Activated naive CD4-positive, alpha-beta T cell treated with anti-CD3 and anti-CD28 coated beads for 36 hours (primary cell): Measurements from ENCODE around the gene CEP57. TPM values are rescaled to one million over a fixed set of nuclear protein-coding genes. Genes with fewer than 3 reads are reported as not detected.
"Not testable (repeated sequence)": the region's sequence is repeated elsewhere in the genome, so short reads cannot be mapped to it uniquely, and the experiment has no call there.

ENCODE experiments used
- CTCF ChIA-PET: fragments of 350-600 bp; sonication (Branson Sonifier 250); formaldehyde crosslinking; loops from one replicate; lab custom pipeline; 2021; ENCODE audit warnings: antibody characterized with exemption; lab: Charles Lee
- DNase-seq: peaks from one replicate; pipeline ENCODE4 v3.0.0-alpha.2; 2020
- H3K27ac Mint-ChIP-seq: one replicate; pipeline ENCODE4 v1.8.0; 2021; ENCODE audit warnings: mild to moderate bottlenecking, mixed read lengths
- H3K27me3 Mint-ChIP-seq: one replicate; pipeline ENCODE4 v1.8.0; 2021; ENCODE audit warnings: low read depth, mixed read lengths
- H3K36me3 Mint-ChIP-seq: one replicate; pipeline ENCODE4 v1.8.0; 2021; ENCODE audit warnings: low read depth, mixed read lengths
- H3K4me1 Mint-ChIP-seq: one replicate; pipeline ENCODE4 v1.8.0; 2021; ENCODE audit warnings: low read depth, mixed read lengths
- H3K4me3 Mint-ChIP-seq: one replicate; pipeline ENCODE4 v1.8.0; 2021; ENCODE audit warnings: mild to moderate bottlenecking, moderate library complexity, mixed read lengths
- H3K9me3 Mint-ChIP-seq: one replicate; pipeline ENCODE4 v1.8.0; 2021; ENCODE audit warnings: mixed read lengths
- intact Hi-C: fragments of 100-400 bp; cut with micrococcal nuclease; formaldehyde crosslinking; loops from one replicate; pipeline ENCODE4 v1.15.1; 2023
- total RNA-seq, 2 experiments: library from RNA; stranded (reverse); gene quantifications; one replicate each; pipeline ENCODE4 v1.2.3, GENCODE V29; 2021

Gene CEP57
- total RNA-seq, 2 experiments from 2014 or later, result 110 to 115 TPM

DNA sequence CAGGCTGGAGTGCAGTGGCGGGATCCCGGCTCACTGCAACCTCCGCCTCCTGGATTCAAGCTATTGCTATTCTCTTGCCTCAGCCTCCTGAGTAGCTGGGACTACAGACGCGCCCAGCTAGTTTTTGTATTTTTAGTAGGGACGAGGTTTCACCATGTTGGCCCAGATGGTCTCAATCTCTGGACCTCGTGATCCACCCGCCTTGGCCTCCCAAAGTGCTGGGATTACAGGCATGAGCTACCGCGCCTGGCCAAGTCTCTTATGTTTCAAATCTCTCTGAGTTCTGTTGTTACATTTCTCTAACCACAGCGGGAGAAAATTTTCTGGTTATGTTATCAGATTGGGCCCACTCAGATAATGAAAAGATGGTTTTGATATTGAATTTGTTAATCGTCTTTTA is 10.1 kb downstream of the CEP57 start:
- Mint-ChIP-seq H3K4me3 (no peak overlapping the region), H3K27ac (no peak overlapping the region), H3K4me1 (peaks cover 4% of the 10 kb centered on the region), H3K36me3 (peaks cover 33% of the 10 kb centered on the region), H3K9me3 (no peaks in the 10 kb centered on the region), H3K27me3 (no peaks in the 10 kb centered on the region)
- CTCF ChIA-PET, result no interaction called here
- intact Hi-C loops, result no loop called here
- no peak for DNase-seq

DNA sequence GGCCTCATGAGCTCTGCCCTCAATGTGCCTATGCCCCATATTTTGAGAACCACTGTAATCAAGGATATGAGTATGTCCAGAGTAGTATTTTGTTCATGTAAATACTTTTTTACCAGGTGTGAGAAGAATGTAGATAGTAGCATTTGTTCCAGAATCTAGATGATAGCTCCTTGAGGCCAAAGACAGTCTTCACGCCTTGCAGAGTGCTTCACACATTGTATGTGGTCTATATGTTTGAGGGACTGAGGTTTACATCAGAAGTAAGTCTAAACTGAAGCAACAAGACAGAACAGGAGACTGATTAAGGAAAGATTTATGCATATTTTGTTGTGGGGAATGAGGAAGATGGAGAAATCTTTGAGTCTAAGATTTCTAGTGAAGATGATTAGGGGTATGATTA is 12.5 kb downstream of the CEP57 start:
- H3K36me3 Mint-ChIP-seq, result peaks cover 39% of the 10 kb centered on the region
- CTCF ChIA-PET, result no interaction called here
- intact Hi-C loops, result no loop called here
- DNase-seq, result no peak
- H3K9me3 Mint-ChIP-seq, result no peaks in the 10 kb centered on the region
- no peak overlapping the region for H3K27ac Mint-ChIP-seq
- H3K4me3 Mint-ChIP-seq, result no peak overlapping the region
- H3K4me1 Mint-ChIP-seq, result no peaks in the 10 kb centered on the region
- H3K27me3 Mint-ChIP-seq, result no peaks in the 10 kb centered on the region

DNA sequence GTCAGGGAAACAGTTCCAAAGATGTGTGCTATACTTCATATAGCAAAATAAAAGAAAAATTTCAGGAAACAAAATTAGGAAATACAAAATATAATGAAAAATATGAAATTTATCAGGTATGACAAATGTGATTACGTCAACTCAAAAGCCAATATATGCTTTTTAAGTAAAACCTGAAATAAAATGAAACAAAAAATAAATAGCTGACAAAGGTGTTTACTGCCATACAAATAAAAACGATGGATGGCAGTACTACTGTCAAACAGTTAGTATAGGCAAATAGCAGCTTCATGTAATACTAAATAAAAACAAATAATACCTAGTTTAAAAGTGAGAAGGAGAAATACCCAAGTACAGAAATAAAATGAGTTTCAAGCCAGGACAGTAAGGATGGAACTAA is 13.7 kb downstream of the CEP57 start:
- intact Hi-C loops, result no loop called here
- Mint-ChIP-seq H3K27ac (no peak overlapping the region), H3K4me3 (no peak overlapping the region), H3K9me3 (no peaks in the 10 kb centered on the region), H3K4me1 (no peaks in the 10 kb centered on the region), H3K36me3 (peaks cover 39% of the 10 kb centered on the region), H3K27me3 (no peaks in the 10 kb centered on the region)
- DNase-seq, result no peak
- CTCF ChIA-PET, result no interaction called here

DNA sequence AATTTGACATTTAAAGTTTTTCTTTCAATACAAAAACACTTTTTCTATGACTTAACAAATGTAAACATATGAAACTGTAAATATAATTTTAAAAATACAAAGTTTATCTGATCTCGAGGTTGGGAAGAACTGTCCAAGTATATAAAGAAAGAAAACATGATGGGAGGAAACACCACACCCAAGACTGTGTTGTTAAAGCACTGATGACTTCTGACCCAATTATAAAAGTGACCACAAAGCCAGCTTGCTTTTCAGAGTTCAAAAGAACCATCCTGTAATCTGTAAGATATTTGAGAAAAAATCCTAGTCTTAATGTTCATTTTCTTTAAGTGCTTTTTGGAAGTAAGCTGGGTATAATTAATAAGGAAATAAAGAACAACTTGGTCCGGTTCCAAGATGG is 15.6 kb downstream of the CEP57 start:
- H3K36me3 Mint-ChIP-seq, result peaks cover 31% of the 10 kb centered on the region
- no peaks in the 10 kb centered on the region for H3K4me1 Mint-ChIP-seq
- intact Hi-C loops, result no loop called here
- no peaks in the 10 kb centered on the region for H3K27me3 Mint-ChIP-seq
- no peak overlapping the region for H3K4me3 Mint-ChIP-seq
- CTCF ChIA-PET, result no interaction called here
- no peak for DNase-seq
- H3K9me3 Mint-ChIP-seq, result peaks cover 6% of the 10 kb centered on the region
- no peak overlapping the region for H3K27ac Mint-ChIP-seq

DNA sequence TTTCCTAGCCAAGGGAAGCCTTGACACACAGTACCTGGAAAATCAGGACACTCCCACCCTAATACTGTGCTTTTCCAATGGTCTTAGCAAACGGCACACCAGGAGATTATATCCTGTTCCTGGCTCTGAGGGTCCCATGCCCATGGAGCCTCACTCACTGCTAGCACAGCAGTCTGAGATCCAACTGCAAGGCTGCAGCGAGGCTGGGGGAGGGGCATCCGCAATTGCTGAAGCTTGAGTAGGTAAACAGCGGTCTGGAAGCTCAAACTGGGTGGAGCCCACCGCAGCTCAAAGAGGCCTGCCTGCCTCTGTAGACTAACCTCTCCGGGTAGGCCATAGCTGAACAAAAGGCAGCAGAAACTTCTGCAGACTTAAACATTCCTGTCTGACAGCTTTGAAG is 16.2 kb downstream of the CEP57 start:
- H3K9me3 Mint-ChIP-seq, H3K4me3 Mint-ChIP-seq, DNase-seq, H3K27me3 Mint-ChIP-seq, intact Hi-C loops, H3K27ac Mint-ChIP-seq, CTCF ChIA-PET, H3K4me1 Mint-ChIP-seq: not testable (repeated sequence)
- peaks cover 30% of the 10 kb centered on the region for H3K36me3 Mint-ChIP-seq

DNA sequence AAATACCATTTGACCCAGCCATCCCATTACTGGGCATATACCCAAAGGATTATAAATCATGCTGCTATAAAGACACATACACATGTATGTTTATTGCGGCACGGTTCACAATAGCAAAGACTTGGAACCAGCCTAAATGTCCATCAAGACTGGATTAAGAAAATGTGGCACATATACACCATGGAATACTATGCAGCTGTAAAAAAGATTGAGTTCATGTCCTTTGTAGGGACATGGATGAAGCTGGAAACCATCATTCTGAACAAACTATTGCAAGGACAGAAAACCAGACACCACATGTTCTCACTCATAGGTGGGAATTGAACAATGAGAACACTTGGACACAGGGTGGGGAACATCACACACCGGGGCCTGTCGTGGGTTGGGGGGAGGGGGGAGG is 20.8 kb downstream of the CEP57 start:
- H3K4me1 Mint-ChIP-seq, intact Hi-C loops, DNase-seq, CTCF ChIA-PET, H3K27me3 Mint-ChIP-seq, H3K9me3 Mint-ChIP-seq, H3K27ac Mint-ChIP-seq, H3K4me3 Mint-ChIP-seq: not testable (repeated sequence)
- H3K36me3 Mint-ChIP-seq, result peaks cover 24% of the 10 kb centered on the region

DNA sequence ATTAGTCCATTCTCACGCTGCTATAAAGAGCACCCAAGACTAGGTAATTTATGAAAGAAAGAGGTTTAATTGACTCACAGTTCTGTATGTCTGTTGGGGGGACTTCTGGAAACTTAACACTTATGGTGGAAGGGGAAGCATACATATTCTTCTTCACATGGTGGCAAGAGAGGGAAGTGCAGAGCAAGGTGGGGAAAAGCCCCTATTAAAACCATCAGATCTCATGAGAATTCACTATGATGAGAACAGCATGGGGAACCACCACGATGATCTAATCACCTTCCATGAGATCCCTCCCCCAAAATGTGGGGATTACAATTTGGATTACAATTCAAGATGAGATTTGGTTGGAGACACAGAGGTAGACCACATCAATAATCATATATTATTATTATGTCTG is 25.7 kb downstream of the CEP57 start:
- intact Hi-C loops, result no loop called here
- Mint-ChIP-seq H3K36me3 (peaks cover 25% of the 10 kb centered on the region), H3K27me3 (no peaks in the 10 kb centered on the region), H3K9me3 (no peaks in the 10 kb centered on the region), H3K27ac (no peak overlapping the region), H3K4me1 (peaks cover 5% of the 10 kb centered on the region), H3K4me3 (no peak overlapping the region)
- CTCF ChIA-PET, result no interaction called here
- no peak for DNase-seq

DNA sequence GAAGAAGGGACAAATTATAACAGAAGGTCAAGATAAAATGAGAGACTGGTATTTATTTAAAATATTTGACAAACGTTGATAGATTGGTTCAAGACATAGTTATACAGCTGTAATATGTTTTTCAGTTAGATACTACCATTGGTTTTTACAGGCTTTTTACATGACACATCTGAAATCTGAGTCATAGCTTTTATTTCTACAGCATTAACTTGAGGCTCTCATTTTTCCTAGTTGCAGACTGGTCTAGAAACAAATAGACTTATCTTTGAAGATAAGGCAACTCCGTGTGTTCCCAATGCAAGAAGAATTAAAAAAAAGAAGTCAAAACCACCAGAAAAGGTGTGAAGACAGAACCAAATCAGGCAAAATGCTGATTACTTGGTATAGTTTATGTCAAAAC is 31.3 kb downstream of the CEP57 start:
- no peak overlapping the region for H3K27ac Mint-ChIP-seq
- no peak overlapping the region for H3K4me3 Mint-ChIP-seq
- DNase-seq, result no peak
- H3K4me1 Mint-ChIP-seq, result no peaks in the 10 kb centered on the region
- CTCF ChIA-PET, result no interaction called here
- no peaks in the 10 kb centered on the region for H3K9me3 Mint-ChIP-seq
- H3K36me3 Mint-ChIP-seq, result peaks cover 32% of the 10 kb centered on the region
- intact Hi-C loops, result no loop called here
- H3K27me3 Mint-ChIP-seq, result no peaks in the 10 kb centered on the region

DNA sequence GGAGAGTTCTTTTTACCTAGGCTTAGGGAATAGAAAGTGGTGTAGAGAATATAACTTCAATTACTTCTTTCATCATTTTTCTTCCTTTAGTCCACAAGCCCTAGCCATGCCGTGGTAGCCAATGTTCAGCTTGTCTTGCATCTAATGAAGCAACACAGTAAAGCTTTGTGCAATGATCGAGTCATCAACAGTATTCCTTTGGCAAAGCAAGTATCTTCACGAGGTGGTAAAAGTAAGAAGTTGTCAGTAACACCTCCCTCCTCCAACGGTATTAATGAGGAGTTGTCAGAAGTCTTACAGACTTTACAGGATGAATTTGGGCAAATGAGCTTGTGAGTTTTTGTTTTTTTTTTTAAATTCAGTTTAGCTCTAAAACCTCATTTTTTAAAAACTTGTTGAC is 37.4 kb downstream of the CEP57 start:
- CTCF ChIA-PET, result interaction anchor here (0.8 kb wide), 1 partner anchor 24 kb away, joined by 3 read pairs; no protein-coding TSS in a partner anchor
- H3K4me3 Mint-ChIP-seq, result no peak overlapping the region
- intact Hi-C loops, result no loop called here
- DNase-seq, result no peak
- H3K27me3 Mint-ChIP-seq, result no peaks in the 10 kb centered on the region
- H3K27ac Mint-ChIP-seq, result no peak overlapping the region
- no peaks in the 10 kb centered on the region for H3K9me3 Mint-ChIP-seq
- H3K36me3 Mint-ChIP-seq, result peaks cover 35% of the 10 kb centered on the region
- H3K4me1 Mint-ChIP-seq, result peaks cover 12% of the 10 kb centered on the region

DNA sequence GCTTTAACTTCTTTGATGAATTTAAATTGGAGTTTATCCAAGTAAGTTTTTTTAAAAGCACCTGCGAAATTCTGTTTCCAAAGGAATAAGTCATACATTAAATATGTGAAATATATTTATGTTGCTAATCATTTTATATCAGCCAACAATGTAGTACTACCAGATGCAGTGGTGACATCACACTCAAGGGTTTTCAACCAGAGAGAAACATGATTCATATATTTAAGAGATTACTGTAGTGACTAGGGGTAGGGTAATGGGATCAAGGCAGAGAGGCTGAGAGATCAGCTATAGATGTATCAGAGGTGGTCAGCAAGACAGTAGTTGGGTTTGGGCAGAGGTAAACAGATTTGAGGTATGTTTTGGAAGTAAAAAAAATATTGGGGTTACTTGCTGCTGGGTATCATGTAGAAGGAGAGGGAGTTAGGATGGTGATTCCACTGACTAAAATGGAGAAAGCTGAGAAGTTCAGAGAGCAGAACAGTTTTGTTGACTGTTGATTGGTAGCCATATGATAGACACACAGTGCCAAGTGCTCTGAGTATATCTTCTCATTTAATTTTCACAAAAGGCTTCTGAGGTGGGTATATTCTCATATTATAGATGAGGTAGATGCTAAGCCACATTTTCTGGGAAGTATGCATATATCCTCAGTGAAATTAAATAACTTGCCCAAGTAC is 39.4 kb downstream of the CEP57 start:
- peak overlapping the region; percentile 62 for H3K27ac Mint-ChIP-seq
- no peak overlapping the region for H3K4me3 Mint-ChIP-seq
- no peaks in the 10 kb centered on the region for H3K9me3 Mint-ChIP-seq
- intact Hi-C loops, result loop anchor here (5.0 kb wide), 1 partner anchor 677 kb away; no protein-coding TSS in a partner anchor
- H3K4me1 Mint-ChIP-seq, result peaks cover 12% of the 10 kb centered on the region
- no peak for DNase-seq
- H3K27me3 Mint-ChIP-seq, result no peaks in the 10 kb centered on the region
- H3K36me3 Mint-ChIP-seq, result peaks cover 36% of the 10 kb centered on the region
- CTCF ChIA-PET, result interaction anchor here (0.9 kb wide), 1 partner anchor 9 kb away, joined by 4 read pairs; no protein-coding TSS in a partner anchor

DNA sequence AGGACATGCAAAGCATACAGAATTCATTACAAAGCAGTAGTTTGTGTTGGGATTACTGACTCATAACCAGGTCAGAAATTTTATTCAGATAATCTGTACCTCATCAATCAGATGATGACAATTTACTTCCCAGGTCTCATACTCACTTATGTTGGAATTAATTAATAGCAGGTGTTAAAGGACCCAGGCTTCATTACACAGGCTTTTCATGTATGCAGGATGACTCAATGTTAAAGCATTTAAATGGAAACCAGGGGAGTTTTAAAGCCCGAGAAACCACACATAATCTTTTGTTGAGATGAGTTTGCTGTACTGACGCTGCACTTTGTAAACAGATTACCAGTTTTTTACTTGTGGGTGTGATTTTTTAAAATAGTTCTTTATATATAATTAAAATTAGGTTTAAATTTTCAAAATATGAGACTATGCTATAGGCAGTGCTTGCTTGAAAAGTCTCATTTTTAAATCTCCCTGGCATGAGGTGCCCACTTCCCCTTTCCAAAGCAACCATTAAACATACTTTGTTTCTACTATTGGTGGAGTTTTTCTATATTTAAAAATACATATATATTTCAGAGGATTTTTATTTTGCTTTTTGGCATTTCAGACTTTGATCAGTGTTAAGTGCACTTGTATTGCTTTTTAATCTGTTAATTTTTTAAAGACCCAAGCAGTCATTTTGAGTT is 41.0 kb downstream of the CEP57 start:
- intact Hi-C loops, result loop anchor here (5.0 kb wide), 1 partner anchor 679 kb away; no protein-coding TSS in a partner anchor
- peaks cover 30% of the 10 kb centered on the region for H3K36me3 Mint-ChIP-seq
- peaks cover 12% of the 10 kb centered on the region for H3K4me1 Mint-ChIP-seq
- DNase-seq, result no peak
- no peak overlapping the region for H3K4me3 Mint-ChIP-seq
- no peaks in the 10 kb centered on the region for H3K9me3 Mint-ChIP-seq
- CTCF ChIA-PET, result interaction anchor here (0.7 kb wide), 1 partner anchor 19 kb away, joined by 3 read pairs; no protein-coding TSS in a partner anchor
- no peak overlapping the region for H3K27ac Mint-ChIP-seq
- no peaks in the 10 kb centered on the region for H3K27me3 Mint-ChIP-seq

DNA sequence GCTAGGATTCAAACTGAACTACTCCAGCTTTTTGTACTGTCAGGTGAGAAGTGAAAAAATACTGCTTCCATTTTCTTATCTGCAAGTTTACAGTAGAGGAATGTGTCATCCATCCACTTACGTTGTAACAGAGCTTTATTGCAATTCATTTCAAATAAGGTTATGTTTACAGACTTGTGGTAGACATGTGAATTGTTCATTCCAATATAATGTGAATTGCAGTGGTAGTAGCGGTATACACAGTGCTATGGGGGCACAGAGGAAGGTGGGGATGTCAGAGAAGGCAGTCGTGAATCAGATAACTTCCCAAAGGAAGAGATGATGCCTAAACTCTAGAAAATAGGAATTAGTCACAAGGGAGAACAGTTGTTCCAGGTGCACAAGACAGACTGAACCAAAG is 42.5 kb downstream of the CEP57 start:
- Mint-ChIP-seq H3K27me3 (no peaks in the 10 kb centered on the region), H3K9me3 (no peaks in the 10 kb centered on the region), H3K4me3 (no peak overlapping the region), H3K36me3 (peaks cover 35% of the 10 kb centered on the region), H3K27ac (no peak overlapping the region), H3K4me1 (peaks cover 12% of the 10 kb centered on the region)
- CTCF ChIA-PET, result interaction anchor here (1.5 kb wide), 1 partner anchor 561 kb away, joined by 4 read pairs; no protein-coding TSS in a partner anchor
- intact Hi-C loops, result loop anchor here (5.0 kb wide), 1 partner anchor 680 kb away; no protein-coding TSS in a partner anchor
- DNase-seq, result no peak
